ENCODE data around the gene CHTF8.
A peak's percentile ranks its signal among the peaks of the same experiment; 100 is the strongest.
"Not testable (repeated sequence)": the region's sequence is repeated elsewhere in the genome, so short reads cannot be mapped to it uniquely, and the experiment has no call there.

The CHTF8 gene

DNA sequence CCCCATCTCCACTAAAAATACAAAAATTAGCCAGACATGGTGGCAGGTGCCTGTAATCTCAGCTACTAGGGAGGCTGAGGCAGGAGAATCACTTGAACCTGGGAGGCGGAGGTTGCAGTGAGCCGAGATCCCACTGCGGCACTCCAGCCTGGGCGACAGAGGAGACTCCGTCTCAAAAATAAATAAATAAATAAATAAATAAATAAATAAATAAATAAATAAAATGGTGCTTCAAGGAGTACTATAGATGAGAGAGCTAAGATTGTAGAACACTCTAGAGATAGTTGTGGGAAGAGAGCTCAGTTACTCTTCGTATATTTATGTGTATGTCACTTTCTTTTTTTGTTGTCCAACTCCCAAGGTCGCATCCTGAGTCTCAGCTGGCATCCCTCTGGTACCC lies 7.1 kb upstream of the CHTF8 start:
- WGBS (ENCODE audit: insufficient coverage): no CpG with 5 or more reads among the region's 7 CpGs
- H3K4me1 ChIP-seq (ENCODE audit: control extremely low read depth in 1 of 4, control insufficient read depth in 4 of 4, insufficient read depth in 4 of 4, low read length in 3 of 4); H3K4me3 ChIP-seq (ENCODE audit: control insufficient read depth in 1 of 7, extremely low read depth in 1 of 7, insufficient read depth in 4 of 7, low read depth in 2 of 7, low read length in 6 of 7); H3K27me3 ChIP-seq (replicated peaks in 2 of 5; ENCODE audit: control insufficient read depth in 4 of 5, insufficient read depth in 5 of 5, low read length in 4 of 5); POLR2A ChIA-PET; H3K27ac ChIP-seq (ENCODE audit: insufficient read depth in 1 of 2, low read depth in 1 of 2, low read length in 2 of 2, poor library complexity in 1 of 2, severe bottlenecking in 2 of 2); H3K9me3 ChIP-seq (ENCODE audit: control extremely low read depth in 1 of 5, control insufficient read depth in 4 of 5, insufficient read depth in 2 of 5, low read depth in 1 of 5, low read length in 4 of 5); DNase-seq: not testable (repeated sequence)
- CTCF ChIA-PET: interaction anchor here (0.8 to 1.9 kb wide), 3 partner anchors 11 to 148 kb away, joined by 3 to 6 read pairs (median 5); no protein-coding TSS in a partner anchor
- peaks cover 36 to 78% (median 53%) of the 10 kb centered on the region in 4 experiments for H3K36me3 ChIP-seq (ENCODE audit: control insufficient read depth in 4 of 4, insufficient read depth in 4 of 4, low read length in 3 of 4)

DNA sequence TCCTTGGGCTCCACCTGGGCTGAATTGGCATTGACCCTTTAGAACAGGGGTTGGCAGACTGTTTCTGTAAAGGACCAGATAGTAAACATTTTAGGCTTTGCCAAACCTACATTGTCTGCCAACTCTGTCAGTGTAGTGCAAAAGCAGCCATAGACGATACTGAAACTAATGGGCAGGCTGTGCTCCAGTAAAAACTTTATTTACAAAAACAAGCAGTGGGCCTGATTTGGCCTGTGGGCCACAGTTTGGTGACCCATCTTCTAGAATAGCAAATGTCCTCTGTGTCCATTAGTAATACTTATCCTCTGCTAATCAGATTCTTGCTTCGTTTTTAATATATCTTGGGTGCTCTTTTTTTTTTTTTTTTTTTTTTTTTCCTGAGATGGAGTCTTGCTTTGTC lies 6.2 kb upstream of the CHTF8 start:
- ChIA-PET CTCF (no interaction called here), POLR2A (no interaction called here)
- Histone ChIP-seq H3K4me1 (ENCODE audit: control extremely low read depth in 1 of 4, control insufficient read depth in 4 of 4, insufficient read depth in 4 of 4, low read length in 3 of 4) (peaks cover 0 to 6% (median 3%) of the 10 kb centered on the region in 4 experiments), H3K27ac (ENCODE audit: insufficient read depth in 1 of 2, low read depth in 1 of 2, low read length in 2 of 2, poor library complexity in 1 of 2, severe bottlenecking in 2 of 2) (no peak overlapping the region), H3K9me3 (ENCODE audit: control extremely low read depth in 1 of 5, control insufficient read depth in 4 of 5, insufficient read depth in 2 of 5, low read depth in 1 of 5, low read length in 4 of 5) (no peaks in the 10 kb centered on the region), H3K27me3 (replicated peaks in 2 of 5; ENCODE audit: control insufficient read depth in 4 of 5, insufficient read depth in 5 of 5, low read length in 4 of 5) (no peaks in the 10 kb centered on the region), H3K36me3 (ENCODE audit: control insufficient read depth in 4 of 4, insufficient read depth in 4 of 4, low read length in 3 of 4) (peaks cover 34 to 81% (median 48%) of the 10 kb centered on the region in 4 experiments), H3K4me3 (ENCODE audit: control insufficient read depth in 1 of 7, extremely low read depth in 1 of 7, insufficient read depth in 4 of 7, low read depth in 2 of 7, low read length in 6 of 7) (no peak overlapping the region)
- 100% methylated on average over 1 of the region's 2 CpGs for WGBS (ENCODE audit: insufficient coverage)
- no peak for DNase-seq

GRCh38 chr16:69133373-69133954 lies 1.1 kb upstream of the CHTF8 start:
- 79% methylated on average over 5 of the region's 5 CpGs for WGBS (ENCODE audit: insufficient coverage)
- no peak for DNase-seq
- CTCF ChIA-PET: interaction anchor here (0.6 to 1.7 kb wide), 4 partner anchors 9 to 289 kb away, joined by 3 to 9 read pairs (median 4); no protein-coding TSS in a partner anchor
- Histone ChIP-seq H3K27me3 (replicated peaks in 2 of 5; ENCODE audit: control insufficient read depth in 4 of 5, insufficient read depth in 5 of 5, low read length in 4 of 5) (no peaks in the 10 kb centered on the region), H3K36me3 (ENCODE audit: control insufficient read depth in 4 of 4, insufficient read depth in 4 of 4, low read length in 3 of 4) (peaks cover 13 to 46% (median 21%) of the 10 kb centered on the region in 4 experiments), H3K4me3 (ENCODE audit: control insufficient read depth in 1 of 7, extremely low read depth in 1 of 7, insufficient read depth in 4 of 7, low read depth in 2 of 7, low read length in 6 of 7) (peak overlapping the region in 6 of 7 experiments; percentile 76 to 99 (median 95)), H3K4me1 (ENCODE audit: control extremely low read depth in 1 of 4, control insufficient read depth in 4 of 4, insufficient read depth in 4 of 4, low read length in 3 of 4) (peaks cover 5 to 29% (median 14%) of the 10 kb centered on the region in 4 experiments), H3K9me3 (ENCODE audit: control extremely low read depth in 1 of 5, control insufficient read depth in 4 of 5, insufficient read depth in 2 of 5, low read depth in 1 of 5, low read length in 4 of 5) (no peaks in the 10 kb centered on the region), H3K27ac (ENCODE audit: insufficient read depth in 1 of 2, low read depth in 1 of 2, low read length in 2 of 2, poor library complexity in 1 of 2, severe bottlenecking in 2 of 2) (peak overlapping the region; percentile 25 to 93)
- POLR2A ChIA-PET: interaction anchor here (0.6 kb wide), 1 partner anchor 10 kb away, joined by 3 read pairs; no protein-coding TSS in a partner anchor

- Histone ChIP-seq H3K27me3 (replicated peaks in 2 of 5; ENCODE audit: control insufficient read depth in 4 of 5, insufficient read depth in 5 of 5, low read length in 4 of 5) (no peaks in the 10 kb centered on the region), H3K9me3 (ENCODE audit: control extremely low read depth in 1 of 5, control insufficient read depth in 4 of 5, insufficient read depth in 2 of 5, low read depth in 1 of 5, low read length in 4 of 5) (no peaks in the 10 kb centered on the region), H3K4me1 (ENCODE audit: control extremely low read depth in 1 of 4, control insufficient read depth in 4 of 4, insufficient read depth in 4 of 4, low read length in 3 of 4) (peaks cover 5 to 29% (median 14%) of the 10 kb centered on the region in 4 experiments), H3K27ac (ENCODE audit: insufficient read depth in 1 of 2, low read depth in 1 of 2, low read length in 2 of 2, poor library complexity in 1 of 2, severe bottlenecking in 2 of 2) (peak overlapping the region; percentile 66 to 93), H3K4me3 (ENCODE audit: control insufficient read depth in 1 of 7, extremely low read depth in 1 of 7, insufficient read depth in 4 of 7, low read depth in 2 of 7, low read length in 6 of 7) (peak overlapping the region; percentile 91 to 99 (median 97)), H3K36me3 (ENCODE audit: control insufficient read depth in 4 of 4, insufficient read depth in 4 of 4, low read length in 3 of 4) (peaks cover 2 to 32% (median 8%) of the 10 kb centered on the region in 4 experiments)
- ChIA-PET POLR2A (no interaction called here), CTCF (interaction anchor here (1.4 kb wide), 1 partner anchor 288 kb away, joined by 4 read pairs; no protein-coding TSS in a partner anchor)
- WGBS (ENCODE audit: insufficient coverage): 0% methylated on average over 35 of the region's 53 CpGs
- DNase-seq: peak; percentile 69 to 79 (median 79)
Observed at GRCh38 chr16:69131839-69132423, 457 bp downstream of the CHTF8 start.

DNA sequence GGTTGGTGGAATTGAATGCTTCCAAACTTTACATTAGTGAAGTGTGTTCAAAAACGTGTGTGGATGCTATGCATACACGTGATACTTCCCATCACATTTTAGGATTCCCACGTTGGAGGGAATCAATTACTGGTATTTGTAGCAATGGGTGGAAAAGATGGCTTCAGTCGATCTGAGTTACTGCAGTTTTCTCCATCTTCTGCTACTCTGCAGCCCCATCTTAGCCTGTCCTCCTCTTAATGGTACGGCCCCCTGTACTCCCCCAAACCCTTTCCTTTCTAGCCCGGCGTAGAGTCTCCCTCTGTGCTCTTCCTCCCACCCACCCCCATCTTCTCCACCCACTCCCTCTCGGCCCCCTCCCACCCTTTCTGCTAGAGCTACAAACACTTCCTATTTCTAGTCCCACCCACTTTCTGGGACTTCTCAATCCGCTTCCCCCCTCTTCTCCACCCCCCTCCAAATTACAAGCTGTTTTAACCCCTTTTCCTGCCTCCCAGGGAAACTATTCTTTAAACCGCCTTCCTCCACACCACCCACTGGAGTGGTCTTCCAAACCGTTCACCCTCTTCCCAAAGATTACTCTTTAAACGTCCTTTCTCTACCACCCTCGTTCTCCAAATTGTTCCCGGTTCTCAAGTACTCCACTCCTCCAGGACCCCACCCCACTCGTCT lies 1.1 kb downstream of the CHTF8 start:
- Histone ChIP-seq H3K27me3 (replicated peaks in 2 of 5; ENCODE audit: control insufficient read depth in 4 of 5, insufficient read depth in 5 of 5, low read length in 4 of 5) (no peaks in the 10 kb centered on the region), H3K4me1 (ENCODE audit: control extremely low read depth in 1 of 4, control insufficient read depth in 4 of 4, insufficient read depth in 4 of 4, low read length in 3 of 4) (peaks cover 5 to 29% (median 14%) of the 10 kb centered on the region in 4 experiments), H3K27ac (ENCODE audit: insufficient read depth in 1 of 2, low read depth in 1 of 2, low read length in 2 of 2, poor library complexity in 1 of 2, severe bottlenecking in 2 of 2) (peak overlapping the region; percentile 66 to 93), H3K36me3 (ENCODE audit: control insufficient read depth in 4 of 4, insufficient read depth in 4 of 4, low read length in 3 of 4) (peaks cover 0 to 28% (median 4%) of the 10 kb centered on the region in 4 experiments), H3K9me3 (ENCODE audit: control extremely low read depth in 1 of 5, control insufficient read depth in 4 of 5, insufficient read depth in 2 of 5, low read depth in 1 of 5, low read length in 4 of 5) (no peaks in the 10 kb centered on the region), H3K4me3 (ENCODE audit: control insufficient read depth in 1 of 7, extremely low read depth in 1 of 7, insufficient read depth in 4 of 7, low read depth in 2 of 7, low read length in 6 of 7) (peak overlapping the region; percentile 91 to 99 (median 97))
- POLR2A ChIA-PET: no interaction called here
- CTCF ChIA-PET: interaction anchor here (1.0 kb wide), 1 partner anchor 20 kb away, joined by 3 read pairs; no protein-coding TSS in a partner anchor
- WGBS (ENCODE audit: insufficient coverage): 5% methylated on average over 8 of the region's 15 CpGs
- peak; percentile 66 to 73 (median 66) for DNase-seq

GRCh38 chr16:69130461-69130860 lies 1.9 kb downstream of the CHTF8 start:
- H3K27ac ChIP-seq (ENCODE audit: insufficient read depth in 1 of 2, low read depth in 1 of 2, low read length in 2 of 2, poor library complexity in 1 of 2, severe bottlenecking in 2 of 2): peak overlapping the region in 1 of 2 experiments; percentile 93
- H3K27me3 ChIP-seq (replicated peaks in 2 of 5; ENCODE audit: control insufficient read depth in 4 of 5, insufficient read depth in 5 of 5, low read length in 4 of 5): no peaks in the 10 kb centered on the region
- WGBS (ENCODE audit: insufficient coverage): 94% methylated on average over 2 of the region's 6 CpGs
- peaks cover 0 to 25% (median 5%) of the 10 kb centered on the region in 4 experiments for H3K36me3 ChIP-seq (ENCODE audit: control insufficient read depth in 4 of 4, insufficient read depth in 4 of 4, low read length in 3 of 4)
- POLR2A ChIA-PET: no interaction called here
- H3K4me3 ChIP-seq (ENCODE audit: control insufficient read depth in 1 of 7, extremely low read depth in 1 of 7, insufficient read depth in 4 of 7, low read depth in 2 of 7, low read length in 6 of 7): no peak overlapping the region
- H3K4me1 ChIP-seq (ENCODE audit: control extremely low read depth in 1 of 4, control insufficient read depth in 4 of 4, insufficient read depth in 4 of 4, low read length in 3 of 4): peaks cover 5 to 29% (median 14%) of the 10 kb centered on the region in 4 experiments
- CTCF ChIA-PET: interaction anchor here (0.6 to 1.6 kb wide), 4 partner anchors 10 to 789 kb away, joined by 3 to 4 read pairs (median 4); no protein-coding TSS in a partner anchor
- DNase-seq: no peak
- no peaks in the 10 kb centered on the region for H3K9me3 ChIP-seq (ENCODE audit: control extremely low read depth in 1 of 5, control insufficient read depth in 4 of 5, insufficient read depth in 2 of 5, low read depth in 1 of 5, low read length in 4 of 5)

All from common myeloid progenitor, CD34-positive (primary cell).